Measurements from ENCODE around the gene ALOX5AP.

The ALOX5AP gene

DNA sequence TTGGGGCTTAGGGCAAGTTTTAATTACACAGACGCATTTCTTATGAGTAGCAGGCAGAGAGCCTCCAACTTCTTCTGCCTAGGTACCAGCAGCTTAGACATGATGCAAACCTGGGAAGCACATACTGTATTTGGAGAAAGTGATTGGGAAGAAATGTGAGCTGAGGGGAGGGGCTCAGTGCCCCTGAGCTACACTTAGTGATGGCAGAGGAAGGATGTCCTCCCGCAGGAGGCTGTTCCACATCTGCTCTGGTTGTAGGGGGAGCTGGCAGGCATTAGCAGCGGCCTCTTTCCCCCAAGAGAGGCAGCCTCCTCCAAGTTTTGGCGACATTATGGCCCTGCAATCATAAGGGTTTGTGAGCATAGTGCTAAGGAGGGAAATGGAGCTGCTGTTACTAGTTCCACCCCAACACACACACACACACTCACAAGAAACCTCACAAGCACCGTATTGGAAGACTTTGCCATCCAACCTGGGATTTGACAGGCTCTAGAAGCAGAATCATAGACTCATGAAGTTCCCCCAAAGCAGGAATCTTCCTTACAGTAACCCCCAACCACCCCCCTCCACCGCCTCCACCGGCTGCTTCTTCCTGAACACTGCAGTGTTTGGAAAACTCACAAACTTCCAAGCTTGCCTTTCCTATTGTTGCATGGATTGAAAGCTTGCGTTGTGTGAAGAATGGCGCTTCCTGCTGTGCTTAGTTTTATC lies 3.3 kb downstream of the ALOX5AP start:
- peak overlapping the region; percentile 89 for H3K27ac ChIP-seq (replicated peaks)
- no peaks in the 10 kb centered on the region for H3K27me3 ChIP-seq (ENCODE audit: insufficient read depth, poor library complexity, severe bottlenecking)
- peak overlapping the region; percentile 55 for H3K4me3 ChIP-seq (replicated peaks; ENCODE audit: insufficient read depth, low read length)
- no peak for DNase-seq (ENCODE audit: low read depth in 1 of 2, low spot score in 1 of 2)
- TF ChIP-seq SPI1 (IDR thresholded peaks at IDR 0.05; ENCODE audit: borderline replicate concordance, low read depth) (no peak), POLR2AphosphoS5 (IDR thresholded peaks at IDR 0.05; ENCODE audit: low read depth) (no peak), GABPA (IDR thresholded peaks at IDR 0.05; ENCODE audit: low read depth) (no peak)
- TF ChIP-seq, protein P1, sequence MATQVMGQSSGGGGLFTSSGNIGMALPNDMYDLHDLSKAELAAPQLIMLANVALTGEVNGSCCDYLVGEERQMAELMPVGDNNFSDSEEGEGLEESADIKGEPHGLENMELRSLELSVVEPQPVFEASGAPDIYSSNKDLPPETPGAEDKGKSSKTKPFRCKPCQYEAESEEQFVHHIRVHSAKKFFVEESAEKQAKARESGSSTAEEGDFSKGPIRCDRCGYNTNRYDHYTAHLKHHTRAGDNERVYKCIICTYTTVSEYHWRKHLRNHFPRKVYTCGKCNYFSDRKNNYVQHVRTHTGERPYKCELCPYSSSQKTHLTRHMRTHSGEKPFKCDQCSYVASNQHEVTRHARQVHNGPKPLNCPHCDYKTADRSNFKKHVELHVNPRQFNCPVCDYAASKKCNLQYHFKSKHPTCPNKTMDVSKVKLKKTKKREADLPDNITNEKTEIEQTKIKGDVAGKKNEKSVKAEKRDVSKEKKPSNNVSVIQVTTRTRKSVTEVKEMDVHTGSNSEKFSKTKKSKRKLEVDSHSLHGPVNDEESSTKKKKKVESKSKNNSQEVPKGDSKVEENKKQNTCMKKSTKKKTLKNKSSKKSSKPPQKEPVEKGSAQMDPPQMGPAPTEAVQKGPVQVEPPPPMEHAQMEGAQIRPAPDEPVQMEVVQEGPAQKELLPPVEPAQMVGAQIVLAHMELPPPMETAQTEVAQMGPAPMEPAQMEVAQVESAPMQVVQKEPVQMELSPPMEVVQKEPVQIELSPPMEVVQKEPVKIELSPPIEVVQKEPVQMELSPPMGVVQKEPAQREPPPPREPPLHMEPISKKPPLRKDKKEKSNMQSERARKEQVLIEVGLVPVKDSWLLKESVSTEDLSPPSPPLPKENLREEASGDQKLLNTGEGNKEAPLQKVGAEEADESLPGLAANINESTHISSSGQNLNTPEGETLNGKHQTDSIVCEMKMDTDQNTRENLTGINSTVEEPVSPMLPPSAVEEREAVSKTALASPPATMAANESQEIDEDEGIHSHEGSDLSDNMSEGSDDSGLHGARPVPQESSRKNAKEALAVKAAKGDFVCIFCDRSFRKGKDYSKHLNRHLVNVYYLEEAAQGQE (IDR thresholded peaks at IDR 0.05; ENCODE audit: insufficient replicate concordance, low read depth), result no peak
- TF ChIP-seq, protein P2, sequence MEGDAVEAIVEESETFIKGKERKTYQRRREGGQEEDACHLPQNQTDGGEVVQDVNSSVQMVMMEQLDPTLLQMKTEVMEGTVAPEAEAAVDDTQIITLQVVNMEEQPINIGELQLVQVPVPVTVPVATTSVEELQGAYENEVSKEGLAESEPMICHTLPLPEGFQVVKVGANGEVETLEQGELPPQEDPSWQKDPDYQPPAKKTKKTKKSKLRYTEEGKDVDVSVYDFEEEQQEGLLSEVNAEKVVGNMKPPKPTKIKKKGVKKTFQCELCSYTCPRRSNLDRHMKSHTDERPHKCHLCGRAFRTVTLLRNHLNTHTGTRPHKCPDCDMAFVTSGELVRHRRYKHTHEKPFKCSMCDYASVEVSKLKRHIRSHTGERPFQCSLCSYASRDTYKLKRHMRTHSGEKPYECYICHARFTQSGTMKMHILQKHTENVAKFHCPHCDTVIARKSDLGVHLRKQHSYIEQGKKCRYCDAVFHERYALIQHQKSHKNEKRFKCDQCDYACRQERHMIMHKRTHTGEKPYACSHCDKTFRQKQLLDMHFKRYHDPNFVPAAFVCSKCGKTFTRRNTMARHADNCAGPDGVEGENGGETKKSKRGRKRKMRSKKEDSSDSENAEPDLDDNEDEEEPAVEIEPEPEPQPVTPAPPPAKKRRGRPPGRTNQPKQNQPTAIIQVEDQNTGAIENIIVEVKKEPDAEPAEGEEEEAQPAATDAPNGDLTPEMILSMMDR (IDR thresholded peaks at IDR 0.05; ENCODE audit: insufficient read depth, low read length), result no peak

DNA sequence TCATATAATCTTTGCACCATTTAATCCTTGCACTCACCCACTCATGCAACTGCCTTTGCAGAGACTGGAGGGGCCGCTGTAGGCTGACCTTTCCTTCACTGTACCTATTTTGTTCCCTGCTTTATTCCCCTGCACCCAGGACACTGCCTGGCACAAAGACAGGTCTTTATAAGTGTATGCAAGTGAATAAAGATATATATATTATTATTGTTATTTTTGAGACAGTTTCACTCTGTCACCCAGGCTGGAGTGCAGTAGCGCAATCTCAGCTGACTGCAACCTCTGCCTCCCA lies 3.8 kb downstream of the ALOX5AP start:
- no peak overlapping the region; the same call in 1 of the 2 replicates for H3K4me3 ChIP-seq (replicated peaks; ENCODE audit: insufficient read depth, low read length)
- H3K27me3 ChIP-seq (ENCODE audit: insufficient read depth, poor library complexity, severe bottlenecking), result no peaks in the 10 kb centered on the region
- no peak for TF ChIP-seq SPI1 (IDR thresholded peaks at IDR 0.05; ENCODE audit: borderline replicate concordance, low read depth)
- no peak for TF ChIP-seq POLR2AphosphoS5 (IDR thresholded peaks at IDR 0.05; ENCODE audit: low read depth)
- TF ChIP-seq, protein P1 (IDR thresholded peaks at IDR 0.05; ENCODE audit: insufficient replicate concordance, low read depth), result no peak
- no peak for TF ChIP-seq GABPA (IDR thresholded peaks at IDR 0.05; ENCODE audit: low read depth)
- TF ChIP-seq, protein P2 (IDR thresholded peaks at IDR 0.05; ENCODE audit: insufficient read depth, low read length), result no peak
- no peak overlapping the region for H3K27ac ChIP-seq (replicated peaks)
- DNase-seq (ENCODE audit: low read depth in 1 of 2, low spot score in 1 of 2), result no peak

DNA sequence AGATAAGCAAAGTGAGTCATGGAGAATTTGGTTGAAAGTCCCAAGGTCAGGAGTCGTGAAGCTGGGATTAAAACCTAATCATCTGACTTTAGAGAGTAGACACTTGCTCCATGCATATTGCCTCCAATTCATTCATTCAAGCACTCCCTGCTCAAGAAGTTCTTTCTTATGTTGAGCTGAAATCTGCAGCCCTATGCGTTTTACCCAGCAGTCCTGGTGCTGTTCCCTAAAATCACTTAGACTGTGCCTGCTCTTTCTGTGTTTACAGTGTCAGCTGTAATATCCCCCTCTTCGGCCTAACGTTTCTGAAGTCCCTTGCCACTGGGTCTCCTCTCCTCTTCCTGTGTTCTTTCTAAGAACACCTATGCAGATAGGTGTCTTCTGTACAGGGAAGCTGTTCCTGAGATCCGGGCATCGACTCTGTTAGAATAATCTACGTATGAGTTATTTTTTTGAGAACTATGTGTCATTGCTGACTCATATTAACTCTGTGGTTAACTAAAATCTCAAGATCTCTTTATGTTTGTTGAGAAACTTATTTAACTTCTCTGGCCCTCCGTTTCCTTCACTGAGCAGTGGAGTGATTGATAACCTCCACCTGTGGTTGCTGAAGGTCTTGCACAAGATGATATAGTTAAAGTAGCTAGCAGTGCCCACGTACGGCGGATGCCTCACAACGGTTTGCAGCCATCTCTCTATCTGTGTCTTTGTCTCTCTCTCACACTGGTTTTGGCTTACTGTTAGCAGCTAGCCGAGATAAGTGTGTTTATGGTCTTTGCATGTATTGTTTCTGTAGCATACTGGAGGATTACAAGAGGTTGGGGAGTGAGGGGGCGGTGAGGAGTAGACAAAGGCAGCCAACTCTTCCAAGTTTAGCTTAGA lies 4.7 kb downstream of the ALOX5AP start:
- peak; percentile 77 to 79 for DNase-seq (ENCODE audit: low read depth in 1 of 2, low spot score in 1 of 2)
- Histone ChIP-seq H3K27ac (replicated peaks) (peak overlapping the region; percentile 37), H3K4me3 (replicated peaks; ENCODE audit: insufficient read depth, low read length) (peak overlapping the region; percentile 11), H3K27me3 (ENCODE audit: insufficient read depth, poor library complexity, severe bottlenecking) (no peaks in the 10 kb centered on the region)
- TF ChIP-seq, protein P2 (IDR thresholded peaks at IDR 0.05; ENCODE audit: insufficient read depth, low read length), result no peak
- TF ChIP-seq POLR2AphosphoS5 (IDR thresholded peaks at IDR 0.05; ENCODE audit: low read depth), result peak; percentile 75
